Heart left ventricle (tissue), 13 donors: Measurements from ENCODE around the gene TMEM198.

ENCODE experiments used
- POLR2A ChIP-seq, 2 donors: fragments of 450-650 bp; IDR thresholded peaks; one replicate each; pipeline ENCODE4 v1.6.1; 2017; ENCODE audit warnings: antibody characterized with exemption in 2 of 2, mild to moderate bottlenecking in 2 of 2, moderate library complexity in 2 of 2
- TF ChIP-seq, protein P1 (sequence below), 12 donors: fragments of 200-600 bp; sonication (generic) in 4 of 12; IDR thresholded peaks; one replicate each; pipeline versions ENCODE4 v1.5.0 to v1.8.0; 2018 to 2022; ENCODE audit warnings: antibody characterized with exemption in 12 of 12, mild to moderate bottlenecking in 5 of 12
- donor health status: ischemic (EF 13 %, LVEDD 7.1; RV severe dilation, severe dysfunction).
- donor health status: DM: no; HTN: yes; CAD: no.
- donor health status: DM: no; HTN: no; CAD: no.
- donor health status: ischemic (EF 25% LVEDD 6.9; RV normal size, moderate dysfunction).
- donor health status: ischemic (EF 25% LVEDD 5.7; RV mildly dilated, moderate dysfunction).
- donor health status: ischemic (EF 35%, LVEDD 5.7; RV mildly dilated, moderate dysfunction).
- donor health status: nonischemic (EF 11% LVEDD 7.7; RV severe dilation, severe dysfunction).
- donor health status: DM: yes; HTN: yes; CAD: no.
- donor health status: PGD.
- donor health status: ischemic (EF 29% LVEDD 5.4; RV normal size, mild dysfunction).
- donor health status: nonischemic (EF 23%, LVEDD 6.1; RV moderate dilation, normal function).

- TF ChIP-seq, protein P1, sequence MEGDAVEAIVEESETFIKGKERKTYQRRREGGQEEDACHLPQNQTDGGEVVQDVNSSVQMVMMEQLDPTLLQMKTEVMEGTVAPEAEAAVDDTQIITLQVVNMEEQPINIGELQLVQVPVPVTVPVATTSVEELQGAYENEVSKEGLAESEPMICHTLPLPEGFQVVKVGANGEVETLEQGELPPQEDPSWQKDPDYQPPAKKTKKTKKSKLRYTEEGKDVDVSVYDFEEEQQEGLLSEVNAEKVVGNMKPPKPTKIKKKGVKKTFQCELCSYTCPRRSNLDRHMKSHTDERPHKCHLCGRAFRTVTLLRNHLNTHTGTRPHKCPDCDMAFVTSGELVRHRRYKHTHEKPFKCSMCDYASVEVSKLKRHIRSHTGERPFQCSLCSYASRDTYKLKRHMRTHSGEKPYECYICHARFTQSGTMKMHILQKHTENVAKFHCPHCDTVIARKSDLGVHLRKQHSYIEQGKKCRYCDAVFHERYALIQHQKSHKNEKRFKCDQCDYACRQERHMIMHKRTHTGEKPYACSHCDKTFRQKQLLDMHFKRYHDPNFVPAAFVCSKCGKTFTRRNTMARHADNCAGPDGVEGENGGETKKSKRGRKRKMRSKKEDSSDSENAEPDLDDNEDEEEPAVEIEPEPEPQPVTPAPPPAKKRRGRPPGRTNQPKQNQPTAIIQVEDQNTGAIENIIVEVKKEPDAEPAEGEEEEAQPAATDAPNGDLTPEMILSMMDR (IDR thresholded peaks at IDR 0.05): no peak
- no peak for TF ChIP-seq POLR2A (IDR thresholded peaks at IDR 0.05)
Observed at GRCh38 chr2:219499058-219499307, 44.8 kb upstream of the TMEM198 start.
